ENCODE results near the gene TEAD1. TPM values are rescaled to one million over a fixed set of nuclear protein-coding genes. Genes with fewer than 3 reads are reported as not detected.

TEAD1 gene
- total and polyA plus RNA-seq, 10 of the 15 experiments (the other 5 are each of a cell fraction or from before 2014, with no cell fraction given) = 0.01 to 0.59 (median 0.04) TPM; not detected in 6

- TF ChIP-seq CREM (IDR thresholded peaks at IDR 0.05; ENCODE audit: low read depth) = no peak
- no peak for TF ChIP-seq USF1 (IDR thresholded peaks at IDR 0.05; ENCODE audit: borderline replicate concordance, extremely low read length, insufficient read depth, low read depth, low read length)
- no peak for TF ChIP-seq RELB (IDR thresholded peaks at IDR 0.05; ENCODE audit: low read depth)
- no peak for TF ChIP-seq BMI1 (IDR thresholded peaks at IDR 0.05; ENCODE audit: borderline replicate concordance)
- TF ChIP-seq CREB1 (IDR thresholded peaks at IDR 0.05; ENCODE audit: low read depth) = no peak
- TF ChIP-seq FOS (IDR thresholded peaks at IDR 0.05; ENCODE audit: borderline replicate concordance, extremely low read depth, insufficient read length) = no peak
- TF ChIP-seq, protein P1, sequence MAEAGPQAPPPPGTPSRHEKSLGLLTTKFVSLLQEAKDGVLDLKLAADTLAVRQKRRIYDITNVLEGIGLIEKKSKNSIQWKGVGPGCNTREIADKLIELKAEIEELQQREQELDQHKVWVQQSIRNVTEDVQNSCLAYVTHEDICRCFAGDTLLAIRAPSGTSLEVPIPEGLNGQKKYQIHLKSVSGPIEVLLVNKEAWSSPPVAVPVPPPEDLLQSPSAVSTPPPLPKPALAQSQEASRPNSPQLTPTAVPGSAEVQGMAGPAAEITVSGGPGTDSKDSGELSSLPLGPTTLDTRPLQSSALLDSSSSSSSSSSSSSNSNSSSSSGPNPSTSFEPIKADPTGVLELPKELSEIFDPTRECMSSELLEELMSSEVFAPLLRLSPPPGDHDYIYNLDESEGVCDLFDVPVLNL (IDR thresholded peaks at IDR 0.05; ENCODE audit: low read depth, low read length) = no peak
- TF ChIP-seq SMAD5 (IDR thresholded peaks at IDR 0.05; ENCODE audit: low read depth) = no peak
- TF ChIP-seq ZNF622 (IDR thresholded peaks at IDR 0.05) = no peak
These were observed 136.3 kb downstream of the TEAD1 start (continued) for GRCh38 chr11:12810568-12810894.

DNA sequence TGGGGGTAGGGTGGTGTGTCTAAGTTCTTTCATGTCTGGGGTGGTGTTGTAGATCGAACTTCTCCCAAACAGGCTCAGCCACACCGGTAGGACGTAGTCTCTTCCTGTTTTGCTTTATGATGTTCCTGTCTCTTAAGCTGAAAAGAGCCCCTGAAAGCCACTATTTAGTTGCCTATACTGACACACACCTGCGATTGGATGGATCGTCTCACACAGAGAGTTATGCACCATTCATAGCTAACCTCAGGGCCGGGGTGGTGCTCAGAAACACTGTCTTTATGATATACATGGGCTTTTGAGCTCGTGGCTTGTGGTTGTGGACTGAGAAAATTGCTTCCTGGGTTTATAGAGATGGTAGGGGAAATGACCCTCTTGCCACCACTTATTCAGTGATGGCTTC, 137.6 kb downstream of the TEAD1 start:
- DNase-seq (ENCODE audit: low read depth, low spot score) (no peak), FAIRE-seq (no peak), ATAC-seq (no peak)
- Histone ChIP-seq H4K20me1 (ENCODE audit: control insufficient read depth, insufficient read depth) (no peaks in the 10 kb centered on the region), H3K79me2 (ENCODE audit: control insufficient read depth, insufficient read depth, low read length) (no peaks in the 10 kb centered on the region), H3K27ac (ENCODE audit: control insufficient read depth, insufficient read depth) (no peak overlapping the region), H3K4me2 (ENCODE audit: control insufficient read depth, insufficient read depth) (no peak overlapping the region), H3K36me3 (ENCODE audit: control insufficient read depth in 2 of 2, insufficient read depth in 2 of 2, low read length in 1 of 2) (no peaks in the 10 kb centered on the region), H3K4me1 (ENCODE audit: control insufficient read depth, insufficient read depth, low read length) (no peaks in the 10 kb centered on the region), H3K27me3 (replicated peaks in 1 of 2; ENCODE audit: control insufficient read depth in 2 of 2, insufficient read depth in 2 of 2, low read length in 1 of 2) (no peaks in the 10 kb centered on the region; a peak in 1 of 4 replicates), H3K4me3 (no peak overlapping the region), H3K9ac (ENCODE audit: control insufficient read depth, insufficient read depth, low read length) (no peak overlapping the region), H3K9me3 (replicated peaks; ENCODE audit: control insufficient read depth, insufficient read depth, low read length) (no peaks in the 10 kb centered on the region), H2AFZ (ENCODE audit: control insufficient read depth, low read depth, low read length) (no peak overlapping the region)
- POLR2A ChIA-PET = no interaction called here
- intact Hi-C loops (cut with micrococcal nuclease; ENCODE audit: unreplicated experiment) (no loop called here), in situ Hi-C loops (cut with MboI) (no loop called here)
- SMC1A ChIA-PET (ENCODE audit: uncharacterized antibody, unreplicated experiment) = no interaction called here
- 20% methylated on average over 6 of the region's 7 CpGs for WGBS (ENCODE audit: insufficient coverage, insufficient replicate concordance, low lambda C conversion rate, missing lambda C conversion rate)
- RAD21 ChIA-PET (ENCODE audit: unreplicated experiment) = no interaction called here
- CTCF ChIA-PET = no interaction called here
- no TSS peak for BruUV-seq (replicated peaks)
- TF ChIP-seq SMARCA5 (IDR thresholded peaks at IDR 0.05) (no peak), SMC3 (IDR thresholded peaks at IDR 0.05; ENCODE audit: borderline replicate concordance, low read length) (no peak), RFX5 (IDR thresholded peaks at IDR 0.05; ENCODE audit: low read depth, low read length) (no peak), SPI1 (IDR thresholded peaks at IDR 0.05; ENCODE audit: borderline replicate concordance, insufficient read depth, low read depth, low read length) (no peak), CTCF (IDR thresholded peaks at IDR 0.05 in 2 of 3, conservative IDR thresholded peaks at IDR 0.05 in 1 of 3; ENCODE audit: control insufficient read depth in 2 of 3, extremely low read depth in 1 of 3, insufficient read depth in 1 of 3, low read depth in 3 of 3, low read length in 3 of 3) (no peak), FOS (IDR thresholded peaks at IDR 0.05; ENCODE audit: borderline replicate concordance, extremely low read depth, insufficient read length) (no peak)
- TF ChIP-seq, protein P2, sequence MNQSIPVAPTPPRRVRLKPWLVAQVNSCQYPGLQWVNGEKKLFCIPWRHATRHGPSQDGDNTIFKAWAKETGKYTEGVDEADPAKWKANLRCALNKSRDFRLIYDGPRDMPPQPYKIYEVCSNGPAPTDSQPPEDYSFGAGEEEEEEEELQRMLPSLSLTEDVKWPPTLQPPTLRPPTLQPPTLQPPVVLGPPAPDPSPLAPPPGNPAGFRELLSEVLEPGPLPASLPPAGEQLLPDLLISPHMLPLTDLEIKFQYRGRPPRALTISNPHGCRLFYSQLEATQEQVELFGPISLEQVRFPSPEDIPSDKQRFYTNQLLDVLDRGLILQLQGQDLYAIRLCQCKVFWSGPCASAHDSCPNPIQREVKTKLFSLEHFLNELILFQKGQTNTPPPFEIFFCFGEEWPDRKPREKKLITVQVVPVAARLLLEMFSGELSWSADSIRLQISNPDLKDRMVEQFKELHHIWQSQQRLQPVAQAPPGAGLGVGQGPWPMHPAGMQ (IDR thresholded peaks at IDR 0.05; ENCODE audit: borderline replicate concordance) = no peak
